ENCODE measurements around the gene GSE1.

GSE1 gene

DNA sequence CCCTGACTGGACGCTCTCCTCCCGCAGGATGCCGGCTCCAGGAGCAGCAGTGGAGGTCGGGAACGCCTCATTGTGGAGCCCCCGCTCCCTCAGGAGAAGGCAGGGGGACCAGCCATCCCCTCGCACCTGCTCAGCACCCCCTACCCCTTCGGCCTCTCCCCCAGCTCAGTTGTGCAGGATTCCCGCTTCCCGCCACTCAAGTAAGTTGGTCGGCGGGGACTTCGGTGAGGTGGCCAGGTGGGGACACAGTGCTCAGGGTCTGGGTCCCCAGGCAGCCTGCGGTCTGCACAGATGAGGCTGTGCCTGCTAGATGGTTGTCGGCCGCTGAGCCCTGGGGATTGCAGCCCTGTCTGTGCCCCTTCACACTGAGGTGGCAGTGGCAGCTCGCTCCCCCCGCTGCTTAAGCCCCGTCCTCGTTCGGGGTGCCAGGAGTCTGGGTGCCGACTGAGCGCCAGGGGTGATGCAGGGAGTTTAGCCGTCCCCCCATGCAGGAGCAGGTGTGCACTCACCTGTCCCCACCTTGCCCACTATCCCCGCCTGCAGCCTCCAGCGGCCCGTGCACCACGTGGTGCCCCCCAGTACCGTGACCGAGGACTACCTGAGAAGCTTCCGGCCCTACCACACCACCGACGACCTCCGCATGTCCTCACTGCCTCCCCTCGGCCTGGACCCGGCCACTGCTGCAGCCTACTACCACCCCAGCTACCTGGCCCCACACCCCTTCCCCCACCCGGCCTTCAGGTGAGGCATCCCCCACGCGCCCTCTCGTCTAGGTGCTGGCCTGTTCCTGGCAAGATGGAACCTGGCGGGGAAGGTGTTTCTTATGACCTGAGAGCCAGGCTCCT is 41.4 kb downstream of the GSE1 start:
- no peak overlapping the region for H3K27ac ChIP-seq (replicated peaks)
- no peaks in the 10 kb centered on the region for H3K27me3 ChIP-seq (ENCODE audit: insufficient read depth, poor library complexity, severe bottlenecking)
- no peak overlapping the region for H3K4me3 ChIP-seq (replicated peaks; ENCODE audit: insufficient read depth, low read length)
- TF ChIP-seq CTCF (IDR thresholded peaks at IDR 0.05; ENCODE audit: insufficient read depth, low read length) (no peak), SPI1 (IDR thresholded peaks at IDR 0.05; ENCODE audit: borderline replicate concordance, low read depth) (no peak), POLR2AphosphoS5 (IDR thresholded peaks at IDR 0.05; ENCODE audit: low read depth) (no peak), GABPA (IDR thresholded peaks at IDR 0.05; ENCODE audit: low read depth) (no peak)
- TF ChIP-seq, protein P1, sequence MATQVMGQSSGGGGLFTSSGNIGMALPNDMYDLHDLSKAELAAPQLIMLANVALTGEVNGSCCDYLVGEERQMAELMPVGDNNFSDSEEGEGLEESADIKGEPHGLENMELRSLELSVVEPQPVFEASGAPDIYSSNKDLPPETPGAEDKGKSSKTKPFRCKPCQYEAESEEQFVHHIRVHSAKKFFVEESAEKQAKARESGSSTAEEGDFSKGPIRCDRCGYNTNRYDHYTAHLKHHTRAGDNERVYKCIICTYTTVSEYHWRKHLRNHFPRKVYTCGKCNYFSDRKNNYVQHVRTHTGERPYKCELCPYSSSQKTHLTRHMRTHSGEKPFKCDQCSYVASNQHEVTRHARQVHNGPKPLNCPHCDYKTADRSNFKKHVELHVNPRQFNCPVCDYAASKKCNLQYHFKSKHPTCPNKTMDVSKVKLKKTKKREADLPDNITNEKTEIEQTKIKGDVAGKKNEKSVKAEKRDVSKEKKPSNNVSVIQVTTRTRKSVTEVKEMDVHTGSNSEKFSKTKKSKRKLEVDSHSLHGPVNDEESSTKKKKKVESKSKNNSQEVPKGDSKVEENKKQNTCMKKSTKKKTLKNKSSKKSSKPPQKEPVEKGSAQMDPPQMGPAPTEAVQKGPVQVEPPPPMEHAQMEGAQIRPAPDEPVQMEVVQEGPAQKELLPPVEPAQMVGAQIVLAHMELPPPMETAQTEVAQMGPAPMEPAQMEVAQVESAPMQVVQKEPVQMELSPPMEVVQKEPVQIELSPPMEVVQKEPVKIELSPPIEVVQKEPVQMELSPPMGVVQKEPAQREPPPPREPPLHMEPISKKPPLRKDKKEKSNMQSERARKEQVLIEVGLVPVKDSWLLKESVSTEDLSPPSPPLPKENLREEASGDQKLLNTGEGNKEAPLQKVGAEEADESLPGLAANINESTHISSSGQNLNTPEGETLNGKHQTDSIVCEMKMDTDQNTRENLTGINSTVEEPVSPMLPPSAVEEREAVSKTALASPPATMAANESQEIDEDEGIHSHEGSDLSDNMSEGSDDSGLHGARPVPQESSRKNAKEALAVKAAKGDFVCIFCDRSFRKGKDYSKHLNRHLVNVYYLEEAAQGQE (IDR thresholded peaks at IDR 0.05; ENCODE audit: insufficient replicate concordance, low read depth): no peak
- DNase-seq (ENCODE audit: low read depth in 1 of 2, low spot score in 1 of 2): no peak

GRCh38 chr16:85655216-85656129 is 42.4 kb downstream of the GSE1 start:
- DNase-seq (ENCODE audit: low read depth in 1 of 2, low spot score in 1 of 2): no peak
- H3K27ac ChIP-seq (replicated peaks): no peak overlapping the region
- H3K27me3 ChIP-seq (ENCODE audit: insufficient read depth, poor library complexity, severe bottlenecking): no peaks in the 10 kb centered on the region
- no peak overlapping the region for H3K4me3 ChIP-seq (replicated peaks; ENCODE audit: insufficient read depth, low read length)
- TF ChIP-seq SPI1 (IDR thresholded peaks at IDR 0.05; ENCODE audit: borderline replicate concordance, low read depth): no peak
- no peak for TF ChIP-seq POLR2AphosphoS5 (IDR thresholded peaks at IDR 0.05; ENCODE audit: low read depth)
- no peak for TF ChIP-seq GABPA (IDR thresholded peaks at IDR 0.05; ENCODE audit: low read depth)
- TF ChIP-seq CTCF (IDR thresholded peaks at IDR 0.05; ENCODE audit: insufficient read depth, low read length): no peak
- TF ChIP-seq, protein P1 (IDR thresholded peaks at IDR 0.05; ENCODE audit: insufficient replicate concordance, low read depth): no peak

DNA sequence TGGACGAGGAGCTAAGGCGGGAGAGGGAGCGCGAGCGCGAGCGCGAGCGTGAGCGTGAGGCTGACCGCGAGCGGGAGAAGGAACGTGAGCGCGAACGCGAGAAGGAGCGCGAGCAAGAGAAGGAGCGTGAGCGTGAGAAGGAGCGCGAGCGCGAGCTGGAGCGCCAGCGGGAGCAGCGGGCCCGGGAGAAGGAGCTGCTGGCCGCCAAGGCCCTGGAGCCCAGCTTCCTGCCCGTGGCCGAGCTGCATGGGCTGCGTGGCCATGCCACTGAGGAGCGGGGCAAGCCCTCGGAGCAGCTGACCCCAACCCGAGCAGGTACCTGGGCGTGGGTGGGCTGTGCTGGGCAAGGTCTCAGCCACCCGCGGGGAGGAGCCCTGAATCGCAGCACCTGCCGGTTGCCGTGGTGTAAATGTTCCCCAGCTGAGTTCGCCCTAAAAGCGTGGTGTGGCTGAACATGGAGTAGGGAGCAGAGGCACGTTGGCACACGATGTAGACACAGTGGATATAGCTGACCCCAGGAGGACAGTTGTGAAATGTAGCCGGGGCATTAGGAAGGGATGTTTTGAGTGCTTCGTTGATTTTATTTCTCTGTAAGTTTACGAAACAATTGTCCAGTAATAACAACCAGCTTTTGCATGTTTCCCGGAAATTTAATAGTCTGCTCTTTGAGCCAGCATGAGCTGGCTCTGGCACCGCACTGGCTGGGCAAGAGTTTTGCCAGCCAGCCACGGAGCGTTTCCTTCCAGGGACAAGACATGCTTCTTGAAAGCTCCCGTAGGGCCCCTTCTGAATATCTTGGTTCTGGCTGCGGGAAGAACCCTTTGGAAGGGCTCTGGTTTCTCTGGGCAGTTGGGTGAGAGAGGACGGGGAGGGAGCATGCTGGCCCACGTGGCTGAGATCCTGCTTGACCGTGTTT is 43.5 kb downstream of the GSE1 start:
- no peak overlapping the region for H3K4me3 ChIP-seq (replicated peaks; ENCODE audit: insufficient read depth, low read length)
- DNase-seq (ENCODE audit: low read depth in 1 of 2, low spot score in 1 of 2): no peak
- no peak overlapping the region for H3K27ac ChIP-seq (replicated peaks)
- TF ChIP-seq, protein P1 (IDR thresholded peaks at IDR 0.05; ENCODE audit: insufficient replicate concordance, low read depth): no peak
- TF ChIP-seq CTCF (IDR thresholded peaks at IDR 0.05; ENCODE audit: insufficient read depth, low read length): no peak
- TF ChIP-seq SPI1 (IDR thresholded peaks at IDR 0.05; ENCODE audit: borderline replicate concordance, low read depth): no peak
- TF ChIP-seq GABPA (IDR thresholded peaks at IDR 0.05; ENCODE audit: low read depth): no peak
- no peak for TF ChIP-seq POLR2AphosphoS5 (IDR thresholded peaks at IDR 0.05; ENCODE audit: low read depth)
- H3K27me3 ChIP-seq (ENCODE audit: insufficient read depth, poor library complexity, severe bottlenecking): no peaks in the 10 kb centered on the region

Data from HL-60 (cell line).